Gastrocnemius medialis (tissue), 4 donors: Measurements from ENCODE around the gene WDSUB1.

ENCODE experiments used
- CTCF ChIP-seq, 5 experiments: fragments of 450-650 bp in 3 of 5; fragments of 200-600 bp in 2 of 5; sonication (generic) in 2 of 5; IDR thresholded peaks in 4 of 5; conservative IDR thresholded peaks in 1 of 5; 1 replicate in 4 of 5; 2 replicates in 1 of 5; pipeline ENCODE4 v1.5.1; 2016 to 2019; ENCODE audit warnings: antibody characterized with exemption in 5 of 5, mild to moderate bottlenecking in 3 of 5, moderate library complexity in 3 of 5
- POLR2A ChIP-seq, 2 donors: fragments of 450-650 bp; IDR thresholded peaks; one replicate each; pipeline ENCODE4 v1.6.1; 2017; ENCODE audit warnings: antibody characterized with exemption in 2 of 2, mild to moderate bottlenecking in 2 of 2, moderate library complexity in 2 of 2

DNA sequence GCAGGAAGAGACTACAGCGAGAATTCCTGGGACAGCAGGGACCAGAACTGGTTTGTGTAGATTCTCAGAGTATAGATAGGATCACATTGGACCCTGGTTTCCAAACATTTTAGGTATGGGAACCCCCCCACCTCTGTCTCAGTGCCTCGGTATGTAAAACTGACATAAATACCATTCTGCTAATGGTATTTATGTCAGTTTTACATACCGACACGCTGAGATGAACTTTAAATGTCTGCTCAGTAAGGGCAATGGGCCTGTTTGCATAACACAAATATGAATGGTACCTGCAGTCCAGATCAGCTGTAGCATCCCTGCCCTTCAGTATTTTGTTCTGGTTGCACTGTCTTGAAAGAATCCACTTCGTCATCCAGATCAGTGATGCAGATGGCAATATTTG lies 73.2 kb downstream of the WDSUB1 start:
- TF ChIP-seq CTCF (IDR thresholded peaks at IDR 0.05 in 4 of 5, conservative IDR thresholded peaks at IDR 0.05 in 1 of 5): no peak
- no peak for TF ChIP-seq POLR2A (IDR thresholded peaks at IDR 0.05)
